Smooth muscle cell of the brain vasculature (primary cell): ENCODE measurements around the gene DNAJC1.

Source experiments
- DNase-seq: peaks from one replicate; pipeline ENCODE4 v3.0.0-alpha.2; 2012; ENCODE audit warnings: low read depth, low spot score

The DNAJC1 gene

GRCh38 chr10:22010539-22010938 is 7.0 kb upstream of the DNAJC1 start:
- no peak for DNase-seq

GRCh38 chr10:22006379-22006884 is 2.9 kb upstream of the DNAJC1 start:
- no peak for DNase-seq

GRCh38 chr10:22005763-22006162 is 2.2 kb upstream of the DNAJC1 start:
- no peak for DNase-seq

- no peak for DNase-seq
These were observed 393 bp upstream of the DNAJC1 start for GRCh38 chr10:22003964-22004281.

- DNase-seq, result no peak
These were observed 846 bp downstream of the DNAJC1 start for GRCh38 chr10:22002591-22003176.

- no peak for DNase-seq
These were observed 8.0 kb downstream of the DNAJC1 start for GRCh38 chr10:21995557-21995956.

- no peak for DNase-seq
These were observed 10.0 kb downstream of the DNAJC1 start for GRCh38 chr10:21993360-21994001.

GRCh38 chr10:21991785-21992184 is 11.7 kb downstream of the DNAJC1 start:
- no peak for DNase-seq

GRCh38 chr10:21990449-21990848 is 13.1 kb downstream of the DNAJC1 start:
- DNase-seq, result no peak

GRCh38 chr10:21989453-21990154 is 13.9 kb downstream of the DNAJC1 start:
- DNase-seq, result no peak

- no peak for DNase-seq
These were observed 18.0 kb downstream of the DNAJC1 start for GRCh38 chr10:21985541-21985940.

GRCh38 chr10:21981118-21981517 is 22.4 kb downstream of the DNAJC1 start:
- no peak for DNase-seq

- DNase-seq, result no peak
These were observed 22.8 kb downstream of the DNAJC1 start for GRCh38 chr10:21980691-21981090.

- no peak for DNase-seq
These were observed 25.2 kb downstream of the DNAJC1 start for GRCh38 chr10:21978191-21978862.

- DNase-seq, result no peak
These were observed 26.8 kb downstream of the DNAJC1 start for GRCh38 chr10:21976739-21977138.

GRCh38 chr10:21976280-21976679 is 27.2 kb downstream of the DNAJC1 start:
- no peak for DNase-seq

- DNase-seq, result no peak
These were observed 28.0 kb downstream of the DNAJC1 start for GRCh38 chr10:21975378-21975990.

GRCh38 chr10:21972584-21972983 is 30.9 kb downstream of the DNAJC1 start:
- no peak for DNase-seq

- DNase-seq, result no peak
These were observed 33.9 kb downstream of the DNAJC1 start for GRCh38 chr10:21969326-21970287.

GRCh38 chr10:21964983-21965665 is 38.4 kb downstream of the DNAJC1 start:
- DNase-seq, result no peak
